HG03460 (cell line): ENCODE results near the gene RFX2.
"Not testable (repeated sequence)": the region's sequence is repeated elsewhere in the genome, so short reads cannot be mapped to it uniquely, and the experiment has no call there.

Source experiments
- ATAC-seq: cut with Tn5 transposase; IDR thresholded peaks from one replicate; pipeline ENCODE4 v1.9.1; 2021; ENCODE audit not compliant: unreplicated experiment

The RFX2 gene

DNA sequence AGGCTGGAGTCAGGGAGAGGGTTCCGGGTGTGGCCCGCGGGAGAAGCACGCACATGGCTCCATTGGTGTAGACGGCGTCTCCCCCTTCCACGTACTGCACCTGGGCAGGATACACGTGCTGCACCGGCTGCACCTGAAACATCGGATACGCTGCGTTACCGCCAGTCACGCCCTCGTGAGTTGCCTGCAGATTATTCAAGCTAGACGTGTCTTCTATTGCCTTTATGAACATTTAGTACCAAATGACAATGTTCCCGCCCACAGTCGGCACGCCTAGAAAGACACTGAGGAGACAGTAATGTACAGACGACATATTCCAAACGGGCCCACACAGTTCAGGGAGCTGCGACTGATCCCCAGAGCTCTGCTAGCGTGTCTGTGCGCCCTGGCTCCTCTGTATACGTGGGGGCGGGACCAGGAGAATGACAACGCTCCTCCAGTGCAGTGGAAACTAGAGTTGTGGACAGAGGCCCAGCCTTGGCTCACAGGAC, 68.3 kb downstream of the RFX2 start:
- no peak for ATAC-seq

DNA sequence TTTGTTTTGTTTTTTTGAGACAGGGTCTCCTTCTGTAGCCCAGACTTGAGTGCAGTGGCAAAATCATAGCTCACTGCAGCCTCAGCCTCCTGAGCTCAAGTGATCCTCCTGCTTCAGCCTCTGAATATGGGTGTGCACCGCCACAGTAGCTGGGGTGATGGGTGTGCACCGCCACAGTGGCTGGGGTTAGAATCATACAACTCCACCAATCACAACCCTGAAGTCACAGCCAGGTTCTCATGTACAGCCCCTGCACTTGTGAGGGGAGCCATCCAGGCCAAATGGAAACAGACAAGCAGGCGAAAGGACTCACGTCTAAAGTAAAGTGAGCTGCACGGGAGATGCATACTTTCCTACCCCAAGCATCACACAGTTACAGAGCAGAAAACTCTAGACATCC, 69.2 kb downstream of the RFX2 start:
- no peak for ATAC-seq

DNA sequence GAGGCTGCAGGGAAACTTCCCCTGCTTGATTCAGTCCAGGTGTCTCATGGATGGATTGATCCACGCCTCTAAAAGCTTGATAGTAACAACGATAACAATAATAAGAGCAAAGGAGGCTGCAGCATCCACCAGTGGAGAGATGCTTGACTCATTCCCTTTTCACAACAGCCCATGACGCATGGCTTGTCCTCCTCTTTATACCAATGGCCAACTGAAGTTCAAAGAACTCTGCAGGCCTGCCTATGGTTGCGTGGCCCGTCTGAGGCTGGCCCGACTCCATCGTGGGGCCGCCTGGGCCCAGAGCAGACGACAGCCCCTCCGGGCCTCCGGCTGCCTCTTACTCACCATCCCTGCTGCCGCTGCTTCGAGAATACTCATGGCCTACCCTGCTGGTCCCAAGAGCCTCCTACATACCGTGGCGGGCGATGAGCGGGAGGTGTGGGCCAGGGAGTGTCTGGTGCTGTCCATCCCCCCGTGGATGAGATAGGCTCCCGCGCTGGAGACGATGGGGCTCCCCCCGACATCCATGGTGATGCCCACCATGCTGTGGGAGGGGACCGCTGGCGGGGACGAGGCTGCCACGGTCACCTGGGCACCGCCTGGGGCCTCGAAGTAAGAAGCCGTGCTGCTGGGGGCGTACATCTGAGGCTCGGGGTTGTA, 70.6 kb downstream of the RFX2 start:
- no peak for ATAC-seq

DNA sequence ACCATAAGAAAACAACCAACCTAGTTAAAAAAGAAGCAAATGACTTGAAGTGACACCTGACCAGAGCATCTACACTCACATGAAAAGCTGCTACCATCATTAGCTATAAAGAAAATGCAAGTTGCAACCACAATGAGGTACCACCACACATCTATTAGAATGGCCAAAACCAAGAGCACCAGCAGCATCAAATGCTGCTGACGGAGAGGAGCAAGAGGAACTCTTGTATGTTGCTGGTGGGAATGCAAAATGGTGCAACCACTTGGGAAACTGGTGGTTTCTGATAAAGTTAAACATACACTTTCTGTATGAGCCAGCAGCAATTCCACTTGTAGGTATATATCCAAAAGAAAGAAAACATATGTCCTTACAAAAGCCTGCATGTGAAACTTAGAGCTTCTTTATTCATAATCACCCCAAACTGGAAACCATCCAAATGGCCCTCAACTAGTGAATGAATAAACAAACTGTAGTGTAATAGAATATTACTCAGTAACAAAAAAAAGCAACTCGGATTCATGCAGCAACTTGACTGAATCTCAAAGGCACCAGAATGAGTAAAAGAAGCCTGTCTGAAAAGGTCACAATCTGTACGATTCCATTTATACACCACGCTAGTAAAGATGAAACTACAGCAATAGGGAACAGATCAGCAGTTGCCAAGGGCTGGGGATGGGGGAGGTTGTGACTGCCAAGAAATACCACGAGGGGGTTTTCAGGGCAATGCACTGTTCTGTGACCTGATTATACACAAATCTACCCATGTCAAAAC, 71.5 kb downstream of the RFX2 start:
- ATAC-seq: peak; percentile 62

DNA sequence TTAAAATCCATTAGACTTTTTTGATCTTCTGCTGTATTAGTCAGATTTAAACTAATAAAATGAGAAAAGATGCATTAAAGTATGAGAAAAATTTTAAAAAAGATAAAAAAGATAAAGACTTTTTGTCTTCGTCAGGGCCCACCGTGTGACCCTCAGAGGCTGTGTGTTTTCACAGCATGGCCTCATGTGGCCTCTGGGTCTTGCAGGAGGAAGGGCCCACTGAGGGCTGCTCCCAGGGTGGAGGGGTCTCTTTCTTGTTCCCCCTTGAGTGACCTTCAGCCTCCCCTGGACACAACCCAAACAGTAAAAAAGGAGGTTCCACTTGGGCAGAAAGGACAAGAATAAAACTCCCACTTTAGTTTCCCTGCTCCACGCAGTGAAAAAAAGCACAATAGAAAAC, 75.3 kb downstream of the RFX2 start:
- no peak for ATAC-seq

DNA sequence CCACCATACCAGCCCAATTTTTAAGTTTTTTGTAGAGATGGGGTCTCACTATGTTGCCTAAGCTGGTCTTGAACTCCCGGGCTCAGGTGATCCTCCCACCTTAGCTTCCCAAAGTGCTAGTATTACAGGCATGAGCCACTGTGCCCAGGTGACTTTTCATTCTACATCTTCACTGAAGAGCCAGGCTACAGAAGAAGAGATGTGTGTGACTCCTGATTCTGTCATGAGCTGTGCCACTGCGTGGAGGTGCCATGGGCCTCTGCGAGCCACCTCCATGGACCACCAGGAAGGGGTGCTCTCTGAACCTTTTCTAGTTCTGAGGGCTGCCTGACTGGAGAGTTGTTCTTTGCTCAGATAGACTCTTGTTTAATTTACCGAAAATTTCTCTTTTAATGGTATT, 75.8 kb downstream of the RFX2 start:
- ATAC-seq: no peak

DNA sequence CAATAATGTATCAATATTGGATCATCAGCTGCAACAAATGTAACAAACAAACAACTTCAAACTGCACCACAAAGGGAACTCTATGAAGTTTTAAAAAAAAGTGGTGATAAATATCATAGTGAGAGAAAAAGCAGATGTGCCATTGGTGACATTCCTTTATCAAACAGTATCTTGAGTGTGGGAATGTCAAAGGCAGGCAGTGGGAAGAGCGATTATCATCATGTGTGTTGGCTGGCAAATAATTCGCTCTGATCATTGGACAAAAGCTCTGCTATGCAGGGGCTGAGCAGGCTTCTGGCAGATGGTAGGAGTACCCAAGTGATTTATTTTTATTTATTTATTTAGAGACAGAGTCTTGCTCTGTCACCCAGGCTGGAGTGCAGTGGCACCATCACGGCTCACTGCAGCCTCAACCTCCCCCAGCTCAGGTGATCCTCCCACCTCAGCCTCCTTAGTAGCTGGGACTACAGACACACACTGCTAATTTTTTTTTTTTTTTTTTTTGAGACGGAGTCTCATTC, 76.5 kb downstream of the RFX2 start:
- no peak for ATAC-seq

DNA sequence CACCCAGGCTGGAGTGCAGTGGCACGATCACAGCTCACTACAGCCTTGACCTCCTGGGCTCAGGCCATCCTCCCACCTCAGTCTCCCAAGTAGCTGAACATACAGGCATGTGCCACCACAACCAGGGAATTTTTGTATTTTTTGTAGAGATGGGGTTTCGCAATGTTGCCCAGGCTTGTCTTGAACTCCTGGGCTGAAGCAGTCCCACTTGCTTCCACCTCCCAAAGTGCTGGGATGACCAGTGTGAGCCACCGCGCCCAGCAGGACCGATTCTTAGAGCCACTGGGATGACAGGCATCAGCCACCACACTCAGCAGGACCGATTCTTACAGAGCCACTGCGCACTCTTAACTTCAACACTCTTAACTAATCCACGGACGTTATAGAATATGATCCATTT, 77.5 kb downstream of the RFX2 start:
- ATAC-seq: no peak

DNA sequence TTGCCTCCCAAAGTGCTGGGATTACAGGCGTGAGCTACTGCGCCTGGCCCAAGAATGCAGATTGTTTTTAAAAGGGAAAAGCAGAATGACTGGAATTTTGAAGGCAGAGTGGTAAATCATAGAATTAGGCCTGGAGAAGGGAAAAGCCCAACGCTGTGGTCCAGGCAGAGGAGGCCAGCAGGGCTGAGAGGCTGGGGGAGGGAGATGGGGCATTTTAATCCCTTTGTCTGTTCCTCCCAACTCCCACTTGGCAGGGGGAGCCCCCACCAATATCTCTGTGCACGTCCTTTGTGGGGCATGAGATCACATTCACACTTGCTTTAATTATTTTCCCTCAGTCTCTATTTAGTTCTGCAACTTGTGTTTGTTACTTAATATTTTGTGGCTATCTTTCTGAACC, 77.9 kb downstream of the RFX2 start:
- no peak for ATAC-seq

DNA sequence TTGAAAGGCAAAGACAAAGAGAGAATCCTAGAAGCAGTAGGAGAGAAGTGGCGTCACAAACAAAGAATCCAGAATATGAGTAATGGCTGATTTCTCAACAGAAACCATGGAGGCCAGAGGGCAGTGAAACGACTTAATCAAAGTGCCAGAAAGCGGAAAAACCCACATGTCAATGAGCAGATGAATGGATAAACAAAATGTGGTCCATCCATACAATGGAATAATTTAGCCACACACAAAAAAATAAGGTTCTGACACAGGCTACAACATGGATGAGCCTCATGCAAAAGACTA, 80.1 kb downstream of the RFX2 start:
- no peak for ATAC-seq

DNA sequence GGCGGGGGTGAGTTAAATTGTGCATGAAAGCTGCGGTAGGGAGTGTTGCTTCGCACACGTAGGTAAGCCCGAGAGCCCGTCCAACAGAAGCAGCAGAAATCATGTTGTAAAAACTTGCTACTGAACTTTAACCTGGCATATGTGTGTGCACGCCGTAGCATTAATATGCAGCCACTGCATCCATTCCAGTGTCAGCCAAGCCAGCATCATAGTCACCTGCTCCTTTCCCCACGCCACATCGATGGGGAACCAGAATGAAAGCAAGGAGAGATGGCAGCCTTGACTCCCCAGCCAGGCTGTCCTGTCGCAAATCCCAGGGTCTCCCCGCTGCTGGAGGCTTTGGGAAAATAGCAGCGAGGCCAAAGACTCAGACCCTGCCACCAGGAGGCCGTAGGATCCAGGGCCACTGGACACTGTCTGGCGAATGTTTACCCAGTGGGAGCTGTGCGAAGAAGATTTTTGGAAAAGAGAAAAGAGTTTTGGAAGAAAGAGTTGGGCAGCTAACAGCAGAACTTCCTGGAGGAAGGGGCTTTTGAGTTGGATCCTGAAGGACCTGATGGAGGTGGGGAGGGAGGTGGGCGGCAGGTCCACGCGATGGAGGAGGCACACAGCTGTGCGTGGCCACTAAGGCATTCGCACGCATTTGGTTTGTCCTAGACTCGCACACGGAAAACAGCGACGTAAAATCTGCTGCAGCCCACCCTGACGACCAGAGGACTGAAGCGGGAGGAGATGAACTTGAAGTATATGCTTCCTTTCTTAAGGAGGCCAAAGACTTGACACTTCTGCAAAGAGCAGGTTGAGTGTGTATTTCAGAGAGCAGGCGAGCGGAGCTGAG, 83.7 kb downstream of the RFX2 start:
- ATAC-seq: no peak

DNA sequence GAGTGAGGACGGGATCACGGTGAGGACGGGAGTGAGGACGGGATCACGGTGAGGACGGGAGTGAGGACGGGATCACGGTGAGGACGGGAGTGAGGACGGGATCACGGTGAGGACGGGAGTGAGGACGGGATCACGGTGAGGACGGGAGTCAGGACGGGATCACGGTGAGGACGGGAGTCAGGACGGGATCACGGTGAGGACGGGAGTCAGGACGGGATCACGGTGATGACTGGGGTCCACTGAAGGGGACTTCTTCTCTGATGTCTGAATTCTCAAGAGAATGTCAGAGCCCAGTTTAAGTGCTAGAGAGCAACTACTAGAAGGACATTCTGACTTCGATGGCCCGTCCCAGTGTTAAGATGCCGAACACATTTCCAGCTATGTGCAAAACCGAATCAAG, 85.5 kb downstream of the RFX2 start:
- not testable (repeated sequence) for ATAC-seq

DNA sequence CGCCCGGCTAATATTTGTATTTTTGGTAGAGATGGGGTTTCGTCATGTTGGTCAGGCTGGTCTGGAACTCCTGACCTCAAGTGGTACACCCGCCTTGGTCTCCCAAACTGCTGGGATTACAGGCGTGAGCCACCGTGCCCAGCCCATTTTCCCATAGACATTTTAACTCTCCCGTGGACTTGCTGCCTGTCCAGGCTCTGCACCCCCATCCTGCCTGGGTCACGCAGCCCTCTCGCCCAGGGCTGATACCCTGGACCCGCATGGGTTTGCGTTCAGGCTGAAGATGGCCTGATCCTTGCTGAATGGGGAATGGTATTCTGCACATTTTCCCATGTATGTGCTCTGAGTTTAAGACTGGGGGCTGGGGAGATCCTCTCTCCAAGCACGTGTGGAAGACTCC, 86.4 kb downstream of the RFX2 start:
- ATAC-seq: no peak

DNA sequence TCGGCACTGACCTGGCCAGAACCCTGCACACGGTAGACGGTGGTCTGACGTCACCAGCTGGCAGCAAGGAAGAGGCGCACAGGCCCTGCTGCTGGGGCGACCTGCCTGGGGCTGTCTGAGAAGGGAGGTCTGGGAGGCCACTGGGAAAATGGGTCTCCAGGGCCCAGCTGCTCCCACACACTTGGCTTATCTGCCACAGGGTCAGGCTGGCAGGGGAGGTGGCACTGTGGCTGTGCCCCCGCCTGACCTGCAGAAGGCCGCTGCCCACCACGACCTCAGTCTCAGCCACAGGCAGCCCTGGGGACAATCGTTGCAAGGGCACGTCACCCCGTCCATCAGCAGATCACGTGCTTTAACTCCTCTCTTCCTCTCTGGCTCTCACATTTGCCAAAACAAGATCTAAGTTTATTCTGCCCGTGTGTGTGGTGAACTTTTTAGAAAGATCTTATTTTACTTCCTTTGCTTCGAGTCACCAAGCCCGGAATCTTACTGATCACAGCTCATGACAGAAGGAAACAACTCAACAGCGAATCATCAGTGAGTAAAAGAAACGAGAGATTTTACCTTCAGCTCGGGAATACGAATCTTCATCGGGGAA, 87.1 kb downstream of the RFX2 start:
- no peak for ATAC-seq

DNA sequence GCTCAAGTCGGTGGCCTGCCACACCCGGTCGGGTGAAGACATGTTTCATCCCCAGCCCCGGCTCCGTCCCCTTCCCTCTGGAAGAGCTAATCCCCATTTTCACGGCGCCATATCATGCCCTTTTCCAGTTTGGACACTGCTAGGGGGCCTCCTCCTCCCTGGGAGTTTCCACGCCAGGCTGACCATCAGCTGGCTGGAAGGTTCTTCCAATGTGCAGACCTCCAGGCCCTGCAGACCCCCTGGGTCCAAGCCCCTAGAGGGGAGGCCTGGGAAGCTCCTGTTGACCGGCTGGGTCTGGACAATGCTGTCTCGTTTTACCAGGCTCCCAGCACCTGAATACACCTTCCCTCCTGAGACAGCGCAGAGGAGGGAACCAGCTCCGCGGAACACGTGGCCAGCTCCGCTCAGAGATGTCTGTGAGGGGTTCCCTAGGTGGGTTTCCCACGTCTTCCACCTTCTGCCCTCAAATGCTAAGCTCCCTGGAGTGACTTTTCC, 87.7 kb downstream of the RFX2 start:
- ATAC-seq: no peak

DNA sequence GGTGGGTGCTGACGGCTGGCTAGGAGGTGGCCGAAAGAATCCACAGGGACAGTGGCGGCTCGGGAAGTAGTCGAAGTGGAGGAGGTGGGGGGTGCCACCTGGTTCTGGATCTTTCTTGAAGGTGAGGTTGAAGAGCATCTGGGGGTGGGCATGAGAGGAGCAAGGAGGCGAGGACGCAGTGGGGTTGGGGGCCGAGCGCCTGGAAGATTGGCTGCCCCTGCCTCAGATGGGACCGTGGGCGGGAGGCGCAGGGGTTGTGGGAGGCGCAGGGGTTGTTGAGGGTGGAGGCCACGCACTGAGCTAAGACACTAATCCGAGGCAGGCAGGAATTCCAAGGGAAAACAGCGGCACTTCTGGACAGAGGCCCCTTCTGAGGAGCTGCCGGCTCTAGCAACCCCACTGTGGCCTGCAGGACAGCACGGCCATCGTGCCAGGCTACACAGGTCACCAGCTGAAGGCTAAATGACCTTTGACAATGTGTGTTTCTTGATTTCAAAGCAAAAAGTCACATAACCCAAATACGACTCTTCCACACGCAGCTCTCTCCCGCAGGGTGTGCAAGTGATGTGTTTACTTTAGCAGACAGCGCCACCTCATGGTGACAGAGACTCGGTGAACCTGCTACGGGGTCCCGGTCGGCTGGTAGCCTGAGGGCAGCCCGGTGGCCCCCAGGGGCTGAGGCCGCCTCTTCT, 88.3 kb downstream of the RFX2 start:
- no peak for ATAC-seq

DNA sequence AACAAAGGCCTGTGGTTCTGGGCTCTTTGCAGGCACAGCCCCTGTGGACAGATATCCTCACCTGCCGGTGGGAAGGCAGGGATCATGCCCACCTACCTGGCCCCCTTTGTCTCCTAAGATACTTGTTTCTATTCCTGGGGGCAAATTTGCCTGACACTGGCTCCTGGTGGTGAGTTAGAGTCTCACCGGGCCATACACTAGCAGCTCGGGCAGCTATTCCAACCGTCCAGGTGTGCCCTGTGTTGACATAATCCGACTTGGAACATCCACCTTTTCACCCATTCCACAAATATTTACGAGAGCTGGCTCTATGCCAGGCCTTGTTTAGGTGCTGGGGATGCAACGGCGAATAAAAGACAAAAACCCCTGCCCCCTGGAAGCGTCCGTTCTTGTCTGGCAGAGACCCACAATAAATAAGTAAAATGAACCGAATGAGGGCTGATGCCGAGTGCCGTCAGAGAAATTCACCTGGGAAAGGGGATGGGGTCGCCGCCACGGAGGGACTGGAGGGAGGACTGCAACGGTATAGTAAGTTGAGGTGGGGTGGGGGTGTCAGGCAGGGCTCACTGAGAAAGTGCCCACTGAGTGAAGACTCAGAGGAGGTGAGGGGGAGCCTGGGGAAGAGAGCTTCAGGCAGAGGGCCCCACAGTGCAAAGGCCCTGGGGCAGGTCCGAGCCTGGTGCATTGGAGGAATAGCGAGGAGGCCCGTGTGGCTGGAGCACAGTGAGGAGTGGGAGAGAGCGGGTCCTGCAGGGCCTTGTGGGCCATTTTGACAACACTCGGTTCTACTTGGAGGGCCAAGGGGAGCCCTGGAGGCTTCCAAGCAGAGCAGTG, 89.1 kb downstream of the RFX2 start:
- ATAC-seq: no peak

DNA sequence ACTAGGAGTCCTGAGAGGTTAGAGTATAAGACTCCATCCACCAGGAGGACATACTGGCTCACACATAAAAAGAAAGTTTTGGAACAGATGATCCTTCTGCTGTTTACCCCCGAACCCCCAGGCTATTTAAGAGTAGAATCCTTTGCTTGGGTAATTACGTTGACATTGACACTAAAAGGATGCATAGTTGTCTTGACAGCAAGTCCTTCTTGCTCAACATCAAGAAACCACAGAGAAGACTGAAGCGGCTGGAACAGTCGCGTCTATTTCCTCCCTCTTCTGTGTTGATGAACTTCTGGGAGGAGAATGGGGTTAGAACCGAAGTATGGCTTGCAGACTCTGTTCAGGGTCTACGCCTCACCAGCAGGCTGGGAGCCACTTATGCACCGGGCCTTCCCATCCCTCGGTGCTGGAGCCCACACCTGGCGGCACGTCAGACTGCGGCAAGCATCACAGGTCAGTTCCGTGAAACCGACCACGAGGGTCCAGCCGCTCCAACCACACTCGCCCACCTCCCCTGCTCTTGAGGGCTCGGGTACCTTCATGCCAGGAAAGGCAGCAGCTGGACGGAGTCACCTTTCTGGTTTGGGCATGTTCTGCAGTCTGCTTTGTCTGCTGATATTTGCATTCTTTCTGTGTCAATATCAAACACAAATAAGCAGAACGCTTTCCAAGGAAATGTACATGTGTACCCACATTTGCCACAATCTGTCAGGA, 90.0 kb downstream of the RFX2 start:
- no peak for ATAC-seq

DNA sequence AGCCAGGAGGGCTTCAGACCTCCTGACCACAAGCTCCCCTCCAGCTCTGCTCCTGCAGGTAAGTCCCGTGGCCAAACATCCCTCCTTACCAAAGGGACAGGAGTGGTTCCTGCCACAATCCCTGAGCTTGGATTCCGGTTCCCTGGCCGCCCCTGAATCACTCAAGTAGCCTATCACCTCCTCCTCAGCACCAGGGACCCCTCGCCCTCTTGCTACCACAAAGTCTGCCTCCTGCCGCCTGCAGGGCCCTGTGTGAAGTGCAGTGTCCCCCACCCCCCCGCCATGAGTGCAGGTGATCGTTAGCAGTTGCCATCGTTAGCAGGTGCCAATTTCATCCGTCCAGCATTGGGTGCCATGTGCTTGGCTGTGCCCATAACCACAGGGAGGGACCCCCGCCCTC, 91.5 kb downstream of the RFX2 start:
- no peak for ATAC-seq
